NCI-H2081 treated with DMSO at 0.1 percent for 48 hours (cell line): ENCODE results near the gene GSPT1.
"Not testable (repeated sequence)": the region's sequence is repeated elsewhere in the genome, so short reads cannot be mapped to it uniquely, and the experiment has no call there.

Source experiments
- DNase-seq: peaks from one replicate; lab custom pipeline; 2025; lab: John Stamatoyannopoulos, UW

Gene GSPT1

DNA sequence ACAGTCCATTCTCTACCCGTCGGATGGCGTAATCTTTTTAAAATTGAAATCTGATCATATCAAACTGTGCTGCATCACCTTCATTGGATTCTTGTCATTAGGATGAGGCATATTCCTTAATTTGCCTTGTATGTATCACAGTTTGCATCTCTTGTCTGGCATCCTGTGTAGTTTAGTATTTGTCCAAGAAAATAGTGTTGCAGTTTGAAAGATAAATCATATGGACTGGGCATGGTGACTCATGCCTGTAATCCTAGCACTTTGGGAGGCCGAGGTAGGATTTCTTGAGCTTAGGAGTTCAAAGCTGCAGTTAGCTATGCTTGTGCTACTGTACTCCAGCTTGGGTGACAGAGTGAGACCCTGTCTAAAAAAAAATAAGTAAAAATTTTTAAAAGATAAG is 58.6 kb downstream of the GSPT1 start:
- no peak for DNase-seq

DNA sequence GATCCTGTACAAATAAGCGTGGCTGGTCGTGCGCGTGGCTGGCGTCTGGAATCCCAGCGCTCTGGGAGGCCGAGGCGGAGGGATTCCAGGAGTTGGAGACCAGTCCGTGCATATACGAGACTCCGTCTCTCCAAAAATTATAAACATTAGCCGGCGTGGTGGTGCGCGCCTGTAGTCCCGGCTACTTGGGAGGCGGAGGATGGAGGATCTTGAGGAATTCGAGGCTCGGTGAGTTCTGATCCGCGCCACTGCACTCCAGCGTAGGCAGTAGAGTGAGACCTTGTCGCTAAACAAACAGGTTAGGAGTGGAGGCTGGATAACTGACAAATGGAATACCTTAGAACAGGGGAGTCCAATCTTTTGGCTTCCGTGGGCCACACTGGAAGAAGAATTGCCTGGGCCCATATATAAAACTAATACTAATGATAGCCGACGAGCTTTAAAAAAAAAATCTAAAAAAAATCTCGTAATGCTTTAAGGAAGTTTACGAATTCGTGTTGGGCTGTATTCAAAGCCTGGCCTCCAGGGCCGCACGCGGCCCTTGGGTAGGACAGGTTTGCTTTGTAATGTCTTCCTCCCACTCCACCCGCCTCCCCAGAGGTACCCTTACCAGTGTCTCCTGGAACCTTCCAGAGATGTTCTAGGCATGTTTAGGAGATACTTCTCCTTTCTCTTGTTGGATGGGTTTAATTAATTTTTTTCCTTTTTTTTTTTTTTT is 63.5 kb downstream of the GSPT1 start:
- no peak for DNase-seq

DNA sequence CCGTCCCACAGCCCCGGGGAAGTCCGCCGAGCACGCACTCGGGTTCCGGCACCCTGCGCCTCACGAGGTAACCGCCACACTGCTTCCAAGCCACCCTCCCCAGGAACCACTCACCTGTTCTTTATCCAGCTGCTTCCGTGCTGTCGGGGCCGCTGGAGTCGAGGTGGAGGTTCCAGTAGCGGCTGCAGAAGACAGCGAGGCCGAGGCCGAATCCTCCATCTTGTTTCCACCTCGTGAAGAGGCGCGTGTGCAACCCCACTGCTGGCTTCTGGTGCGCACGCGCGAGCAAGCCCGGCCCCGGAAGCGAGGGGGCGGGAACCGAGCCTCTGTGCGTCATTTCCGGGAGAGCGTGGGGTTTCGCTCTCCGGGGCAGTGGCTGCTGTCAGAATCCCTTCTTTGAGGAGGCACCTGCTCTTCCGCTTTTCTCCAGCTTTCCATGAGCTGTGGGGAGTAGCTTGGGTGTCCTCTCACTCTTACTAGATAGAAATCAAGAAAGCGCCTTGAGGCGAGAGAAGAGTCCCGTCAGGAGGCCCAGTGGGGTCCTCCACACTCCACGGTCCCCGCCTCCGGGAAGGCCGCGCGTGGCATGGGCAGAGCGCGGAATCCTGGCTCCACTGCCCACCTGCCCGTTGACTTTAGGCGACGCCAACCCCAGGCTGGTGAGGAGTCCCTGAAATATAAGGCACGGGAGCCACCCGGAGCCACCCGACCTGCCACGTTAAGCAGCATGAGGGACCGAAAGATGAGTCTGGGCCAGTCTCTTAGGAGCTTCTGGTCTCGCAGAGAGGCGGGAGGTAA is 64.3 kb downstream of the GSPT1 start, which contains the start of gene RSL1D1:
TSS of gene RSL1D1 (minus strand) at position 249 of the 798 bp plus-strand sequence. CDS start at position 219, 30 bp downstream.
- DNase-seq = peak; percentile 63

DNA sequence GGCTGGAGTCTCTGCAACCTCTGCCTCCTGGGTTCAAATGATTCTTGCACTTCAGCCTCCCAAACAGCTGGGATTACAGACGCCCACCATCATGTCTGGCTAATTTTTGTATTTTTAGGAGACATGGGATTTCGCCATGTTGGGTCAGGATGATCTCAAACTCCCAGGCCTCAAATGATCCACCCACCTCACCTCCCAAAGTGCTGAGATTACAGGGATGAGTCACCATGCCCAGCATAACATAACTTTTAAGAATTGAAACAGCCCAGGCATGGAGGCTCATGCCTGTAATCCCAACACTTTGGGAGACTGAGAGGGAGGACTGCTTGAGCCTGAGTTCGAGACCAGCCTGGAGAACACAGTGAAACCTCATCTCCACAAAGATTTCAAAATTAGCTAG is 66.9 kb downstream of the GSPT1 start:
- no peak for DNase-seq

DNA sequence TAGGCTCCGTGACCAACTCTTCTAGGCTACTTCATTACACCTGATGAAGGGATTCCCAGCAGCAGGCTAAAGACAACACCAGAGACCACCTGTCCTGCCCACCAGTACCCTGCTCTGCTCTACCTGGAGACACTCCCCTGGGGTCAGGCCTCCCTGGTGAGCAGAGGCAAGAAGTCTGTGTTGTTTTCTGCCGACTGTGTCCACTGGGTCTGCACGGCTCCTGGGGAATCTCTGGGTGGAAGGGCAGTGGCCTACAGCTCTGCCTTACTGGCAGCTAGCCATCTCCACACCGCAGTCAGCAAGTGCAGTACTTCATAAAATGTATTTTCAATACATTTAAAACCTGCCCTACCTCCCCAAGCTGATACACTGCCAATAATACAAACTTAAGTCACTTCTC is 71.3 kb downstream of the GSPT1 start:
- no peak for DNase-seq

DNA sequence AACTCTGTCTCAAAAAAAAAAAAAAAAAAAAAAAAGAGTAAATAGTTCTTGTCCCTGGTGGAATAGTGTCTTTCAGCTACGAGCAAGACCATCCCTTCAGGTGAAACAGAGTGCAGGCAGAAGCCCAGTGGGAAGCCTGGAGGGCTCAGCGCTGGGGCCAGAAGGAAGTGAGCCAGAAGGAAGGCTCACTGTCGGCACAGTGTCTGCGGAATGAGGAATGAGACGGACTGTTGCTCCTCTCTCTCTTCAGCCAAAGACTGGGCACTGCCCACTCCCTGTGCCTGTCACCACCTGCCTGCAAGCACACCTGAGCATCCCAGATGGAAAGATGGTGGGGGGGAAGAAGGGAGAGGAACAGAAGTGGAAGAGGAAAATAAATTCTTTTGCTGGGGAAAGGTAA is 71.9 kb downstream of the GSPT1 start:
- DNase-seq = no peak

DNA sequence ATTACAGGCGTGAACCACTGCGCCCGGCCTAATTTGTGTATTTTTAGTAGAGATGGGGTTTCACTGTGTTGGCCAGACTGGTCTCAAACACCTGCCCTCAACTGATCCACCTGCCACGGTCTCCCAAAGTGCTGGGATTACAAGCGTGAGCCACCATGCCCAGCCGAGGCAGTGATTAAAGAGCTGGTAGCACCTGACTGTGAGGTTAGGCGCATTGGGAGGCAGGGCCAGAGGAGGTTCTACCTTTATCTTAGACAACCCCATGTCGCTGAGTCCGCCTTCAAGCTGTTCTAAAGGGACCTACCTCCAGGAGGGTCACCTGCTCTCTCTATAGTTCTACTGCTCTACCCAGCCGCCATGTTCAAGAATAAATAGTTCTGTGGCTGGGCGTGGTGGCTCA is 72.5 kb downstream of the GSPT1 start:
- no peak for DNase-seq

DNA sequence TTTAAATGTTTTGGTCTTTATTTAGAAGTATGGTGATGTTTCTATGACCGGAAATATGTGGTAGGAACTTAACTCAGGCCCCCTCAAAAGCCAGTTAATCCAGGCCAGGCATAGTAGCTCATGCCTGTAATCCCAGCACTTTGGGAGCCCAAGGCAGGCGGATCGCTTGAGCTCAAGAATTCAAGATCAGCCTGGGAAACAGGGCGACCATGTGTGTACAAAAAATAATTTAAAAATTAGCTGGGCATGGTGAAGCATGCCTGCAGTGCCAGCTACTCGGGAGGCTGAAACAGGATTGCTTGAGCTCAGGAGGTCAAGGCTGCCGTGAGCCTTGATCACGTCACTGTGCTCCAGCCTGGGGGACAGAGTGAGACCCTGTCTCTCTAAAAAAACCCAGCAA is 74.7 kb downstream of the GSPT1 start:
- DNase-seq = no peak

DNA sequence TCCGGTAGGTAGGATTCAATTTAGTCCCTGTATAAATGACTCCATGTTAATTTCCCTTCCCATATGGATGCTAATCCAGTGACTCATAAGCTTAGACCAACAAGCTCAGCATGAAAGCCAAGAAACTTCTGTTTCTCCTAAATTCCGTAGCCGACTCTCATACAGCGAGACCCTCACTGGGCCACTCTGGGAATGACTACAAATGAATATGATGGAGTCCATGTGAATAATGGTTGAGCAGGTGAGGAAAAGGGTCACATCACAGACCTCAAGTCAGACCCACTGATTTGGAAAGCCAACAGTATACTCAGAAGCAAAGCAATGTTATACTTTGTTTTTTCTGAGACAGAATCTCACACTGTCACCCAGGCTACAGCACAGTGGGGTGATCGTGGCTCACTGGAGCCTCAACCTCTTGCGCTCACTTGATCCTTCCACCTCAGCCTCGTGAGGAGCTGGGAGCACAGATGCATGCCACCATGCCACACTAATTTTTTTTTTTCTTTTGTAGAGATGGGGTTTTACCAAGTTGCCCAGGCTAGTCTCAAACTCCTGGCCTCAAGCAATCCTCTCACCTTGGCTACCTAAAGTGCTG is 79.0 kb downstream of the GSPT1 start:
- no peak for DNase-seq

DNA sequence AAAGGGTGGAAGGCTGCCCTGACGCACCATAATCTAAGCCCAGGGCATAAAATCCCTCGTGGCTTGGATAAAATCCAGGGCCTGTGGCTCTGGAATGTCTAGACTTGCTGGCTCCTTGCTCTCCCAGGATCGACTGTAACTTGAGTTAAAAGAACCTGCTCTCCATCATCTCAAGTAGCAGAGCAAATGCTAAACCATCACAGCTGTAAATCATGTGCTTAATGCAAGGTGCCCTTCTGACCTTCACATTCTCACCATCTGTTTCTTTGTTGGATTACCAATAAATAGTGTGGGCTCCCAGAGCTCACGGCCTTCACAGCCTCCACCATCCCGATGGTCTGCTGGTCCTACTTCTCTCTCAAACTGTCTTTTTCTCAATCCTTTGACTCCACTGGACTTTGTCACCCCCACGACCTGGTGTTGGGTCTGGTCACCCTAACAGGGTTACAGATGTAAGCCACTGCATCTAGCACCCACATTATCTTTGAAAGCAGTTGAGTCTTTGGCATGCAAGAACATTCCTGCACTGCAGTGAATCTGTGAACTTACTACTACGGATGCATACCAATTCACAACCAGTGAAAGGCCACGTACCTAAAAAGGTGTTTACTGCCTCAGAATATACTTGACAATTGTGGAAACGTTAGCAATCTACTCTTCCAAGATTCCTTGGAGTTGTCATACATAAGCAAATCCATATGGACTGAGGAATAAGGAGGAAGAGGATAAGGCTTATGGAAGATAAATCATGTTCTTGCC is 79.7 kb downstream of the GSPT1 start:
- DNase-seq = no peak

DNA sequence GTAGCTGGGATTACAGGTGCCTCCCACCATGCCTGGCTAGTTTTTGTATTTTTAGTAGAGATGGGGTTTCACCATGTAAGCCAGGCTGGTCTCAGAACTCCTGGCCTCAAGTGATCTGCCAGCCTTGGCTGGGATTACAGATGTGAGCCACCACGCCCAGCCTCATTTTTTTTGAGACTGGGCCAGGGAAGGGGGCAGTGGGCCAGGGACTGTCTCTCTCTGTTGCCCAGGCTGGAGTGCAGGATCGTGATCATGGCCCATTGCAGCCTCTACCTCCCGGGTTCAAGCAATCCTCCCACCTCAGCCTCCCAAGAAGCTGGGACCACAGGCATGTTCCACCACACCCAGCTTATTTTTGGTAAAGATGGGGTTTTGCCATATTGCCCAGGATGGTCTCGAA is 80.4 kb downstream of the GSPT1 start:
- DNase-seq = no peak

DNA sequence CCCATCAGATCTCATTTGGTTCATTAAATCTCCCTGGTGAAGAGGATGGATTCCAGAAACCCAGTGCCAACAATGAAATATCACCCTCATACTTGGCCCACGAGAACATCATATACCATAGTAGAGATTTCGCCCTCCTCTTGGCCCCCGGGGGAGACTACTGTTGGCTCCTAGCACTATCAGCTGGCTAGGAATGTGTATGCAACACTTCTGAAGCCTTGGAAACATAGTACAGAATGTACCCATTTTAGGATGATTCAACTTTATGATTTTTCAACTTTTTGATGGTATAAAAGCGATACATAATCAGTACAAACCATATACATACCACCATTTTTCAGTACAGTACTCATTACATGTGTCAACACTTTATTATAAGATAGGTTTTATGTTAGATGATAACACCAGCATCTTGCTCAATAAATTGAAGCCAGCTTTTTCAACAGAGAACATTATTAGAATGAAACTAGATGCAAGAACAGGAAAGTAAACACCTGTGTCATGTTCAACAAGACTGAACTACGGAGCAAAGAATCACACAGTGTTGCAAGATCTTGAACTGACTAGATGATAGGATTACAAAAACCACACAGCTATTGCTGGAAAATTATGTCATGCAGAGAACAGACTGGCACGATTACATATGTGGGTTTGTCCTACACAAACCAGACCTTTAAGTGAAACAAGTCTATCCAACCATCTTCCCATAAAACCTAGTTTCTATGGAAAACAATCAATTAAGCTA is 81.6 kb downstream of the GSPT1 start:
- DNase-seq = no peak

DNA sequence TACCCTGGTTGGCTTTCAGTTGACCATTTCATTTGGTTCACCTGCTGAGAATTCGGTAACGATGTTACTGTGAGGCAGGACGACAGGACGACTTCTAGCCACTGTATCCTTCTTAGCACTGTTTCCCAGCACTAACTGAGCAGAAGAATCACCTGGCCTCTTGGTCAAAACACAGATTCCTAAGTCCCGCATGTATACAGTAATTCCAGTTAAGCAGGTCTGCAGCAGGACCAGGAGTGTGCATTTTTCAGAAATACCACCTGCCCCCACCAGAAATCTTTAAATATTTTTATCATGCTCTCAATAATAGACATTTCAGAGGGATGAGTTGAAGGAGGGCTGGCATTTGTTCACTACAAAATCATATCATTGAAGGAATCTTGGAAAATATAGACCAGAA is 87.1 kb downstream of the GSPT1 start:
- DNase-seq = no peak

DNA sequence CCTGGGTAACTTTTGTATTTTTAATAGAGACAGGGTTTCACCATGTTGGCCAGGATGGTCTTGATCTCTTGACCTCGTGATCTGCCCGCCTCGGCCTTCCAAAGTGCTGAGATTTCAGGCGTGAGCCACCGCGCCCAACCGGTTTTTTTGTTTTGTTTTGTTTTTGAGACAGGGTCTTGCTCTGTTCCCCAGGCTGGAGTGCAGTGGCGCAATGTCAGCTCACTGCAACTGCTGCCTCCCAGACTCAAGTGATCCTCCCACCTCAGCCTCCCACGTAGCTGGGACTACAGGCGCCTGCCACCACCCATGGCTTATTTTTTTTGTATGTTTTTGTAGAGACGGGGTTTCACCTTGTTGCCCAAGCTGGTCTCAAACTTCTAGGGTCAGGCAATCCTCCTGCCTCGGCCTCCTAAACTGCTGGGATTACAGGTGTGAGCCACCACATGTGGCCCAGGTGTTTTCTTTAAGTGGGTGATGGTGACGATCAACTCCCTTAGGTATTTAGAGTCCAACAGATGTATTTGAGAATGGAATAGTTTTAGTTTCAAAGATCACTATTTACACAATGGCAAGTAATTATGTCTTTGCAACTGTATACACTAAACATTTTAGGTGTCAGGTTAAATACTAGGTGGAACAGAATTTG is 90.1 kb downstream of the GSPT1 start:
- not testable (repeated sequence) for DNase-seq

DNA sequence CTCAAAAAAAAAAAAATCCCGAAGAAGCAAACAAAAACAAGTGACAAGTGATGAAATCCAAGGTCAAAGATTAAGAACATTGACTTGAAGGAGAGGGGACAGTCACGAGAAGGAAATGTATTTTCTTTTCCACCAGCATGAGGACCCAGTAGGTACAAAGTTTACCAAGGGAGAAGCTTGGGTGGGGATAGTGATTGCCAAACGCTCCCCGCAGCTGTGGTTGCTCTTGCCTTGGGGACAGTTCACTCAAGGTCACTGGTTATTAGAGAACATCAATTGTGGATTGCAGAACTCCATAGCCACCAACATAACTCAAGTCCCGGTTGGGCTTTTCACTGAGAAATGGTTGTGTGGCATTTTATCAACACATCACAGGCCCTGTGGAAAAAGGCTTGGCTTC is 91.4 kb downstream of the GSPT1 start:
- no peak for DNase-seq

DNA sequence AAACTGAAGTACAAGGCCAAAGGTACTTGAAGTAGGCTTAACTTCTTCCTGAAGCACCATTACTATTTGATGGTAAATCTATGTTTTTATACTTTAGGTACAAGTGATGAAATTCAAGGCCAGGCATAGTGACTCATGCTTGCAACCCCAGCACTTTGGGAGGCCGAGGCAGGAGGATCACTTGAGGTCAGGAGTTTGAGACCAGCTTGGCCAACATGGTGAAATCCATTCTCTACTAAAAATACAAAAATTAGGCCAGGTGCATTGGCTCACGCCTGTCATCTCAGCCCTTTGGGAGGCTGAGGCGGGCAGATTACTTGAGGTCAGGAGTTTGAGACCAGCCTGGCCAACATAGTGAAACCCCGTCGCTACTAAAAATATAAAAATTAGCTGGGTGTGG is 92.1 kb downstream of the GSPT1 start:
- DNase-seq = not testable (repeated sequence)

DNA sequence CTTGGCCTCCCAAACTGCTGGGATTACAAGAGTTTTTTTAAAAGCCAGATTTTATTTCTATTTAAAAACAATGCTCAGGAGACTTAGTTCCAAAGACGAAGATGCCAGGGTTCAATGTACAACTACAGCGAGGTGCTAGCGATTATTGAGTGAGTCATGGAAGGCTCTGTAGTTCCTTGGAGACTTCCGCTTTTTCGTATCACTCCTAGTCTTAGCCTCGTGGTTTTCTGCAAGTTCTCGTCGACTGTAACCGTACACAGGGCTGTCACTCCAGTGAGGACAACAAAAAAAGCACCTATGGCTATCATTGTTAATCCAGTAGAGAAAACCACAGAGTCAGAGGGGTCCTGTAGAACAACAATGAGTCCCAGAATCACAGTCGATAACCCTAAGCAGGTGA is 96.0 kb downstream of the GSPT1 start:
- no peak for DNase-seq

DNA sequence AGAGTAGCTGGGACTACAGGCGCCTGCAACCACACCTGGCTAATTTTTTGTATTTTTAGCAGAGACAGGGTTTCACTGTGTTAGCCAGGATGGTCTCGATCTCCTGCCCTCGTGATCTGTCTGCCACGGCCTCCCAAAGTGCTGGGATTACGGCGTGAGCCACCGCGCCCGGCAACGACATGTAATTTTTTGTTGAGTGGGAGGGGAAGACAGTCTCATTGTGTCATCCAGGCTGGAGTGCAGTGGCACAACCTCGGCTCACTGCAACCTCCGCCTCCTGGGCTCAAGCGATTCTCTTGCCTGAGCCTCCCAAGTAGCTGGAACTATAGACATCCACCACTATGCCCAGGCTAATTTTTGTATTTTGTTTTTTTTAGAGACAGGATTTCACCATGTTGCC is 96.8 kb downstream of the GSPT1 start:
- DNase-seq = not testable (repeated sequence)
